Activated T-cell treated with anti-CD3 and anti-CD28 coated beads for 48 hours (primary cell): ENCODE data around the gene SRRM4.

Experiments
- DNase-seq: peaks from one replicate; pipeline ENCODE4 v3.0.0-alpha.2; 2020; ENCODE audit warnings: low read depth

The SRRM4 gene

GRCh38 chr12:119204671-119205285 lies 223.4 kb downstream of the SRRM4 start:
- no peak for DNase-seq

GRCh38 chr12:119206348-119207062 lies 225.2 kb downstream of the SRRM4 start:
- no peak for DNase-seq

- DNase-seq = no peak
These were observed 225.8 kb downstream of the SRRM4 start for GRCh38 chr12:119207063-119207560.

DNA sequence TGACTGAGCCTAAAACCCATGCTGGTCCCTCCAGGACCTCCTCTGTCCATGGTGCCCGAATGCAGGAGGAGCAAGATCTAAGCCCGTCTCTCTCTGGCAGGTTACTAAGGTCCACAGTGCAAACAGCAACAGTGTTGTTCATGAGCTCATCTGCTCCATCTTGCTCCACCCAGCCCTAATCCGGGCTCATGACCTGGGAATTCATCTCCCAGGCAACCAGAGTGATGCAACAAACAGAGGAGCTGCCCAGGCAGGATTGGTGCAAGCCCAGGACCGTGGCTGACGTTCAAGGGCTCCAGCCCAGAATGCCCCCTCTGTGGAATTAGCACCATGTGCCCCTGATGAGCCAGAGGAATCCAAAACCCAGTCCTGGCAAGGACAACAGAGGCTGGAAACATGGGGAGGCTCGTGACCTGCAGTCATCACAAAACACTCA lies 227.3 kb downstream of the SRRM4 start:
- DNase-seq = no peak

- DNase-seq = no peak
These were observed 230.5 kb downstream of the SRRM4 start for GRCh38 chr12:119211884-119212283.
